ENCODE data around the gene ZRANB1. TPM values are rescaled to one million over a fixed set of nuclear protein-coding genes. Genes with fewer than 3 reads are reported as not detected.
A peak's percentile ranks its signal among the peaks of the same experiment; 100 is the strongest.

Gene ZRANB1
- total RNA-seq, 2 donors from 2014 or later, result 17.9 to 28.7 TPM

GRCh38 chr10:124953421-124953820, 11.5 kb downstream of the ZRANB1 start:
- no peaks in the 10 kb centered on the region for H3K4me1 ChIP-seq (replicated peaks)
- no peaks in the 10 kb centered on the region for H3K27me3 ChIP-seq (replicated peaks; ENCODE audit: insufficient read depth)
- no peak for TF ChIP-seq CTCF (IDR thresholded peaks at IDR 0.05)
- peak; percentile 37 for TF ChIP-seq POLR2AphosphoS5 (IDR thresholded peaks at IDR 0.05)
- no peaks in the 10 kb centered on the region for H3K36me3 ChIP-seq
- H3K4me3 ChIP-seq, result no peak overlapping the region
- no peak for DNase-seq (ENCODE audit: low spot score)
- intact Hi-C loops (cut with DNase I), result no loop called here
- H3K27ac ChIP-seq, result no peak overlapping the region
- WGBS, result 63% methylated on average over 3 of the region's 3 CpGs
- no peaks in the 10 kb centered on the region for H3K9me3 ChIP-seq

- peak; percentile 16 for DNase-seq (ENCODE audit: low spot score)
- 33% methylated on average over 7 of the region's 7 CpGs for WGBS
- Histone ChIP-seq H3K4me3 (no peak overlapping the region), H3K27ac (no peak overlapping the region), H3K4me1 (replicated peaks) (no peaks in the 10 kb centered on the region), H3K27me3 (replicated peaks; ENCODE audit: insufficient read depth) (no peaks in the 10 kb centered on the region), H3K9me3 (no peaks in the 10 kb centered on the region), H3K36me3 (no peaks in the 10 kb centered on the region)
- TF ChIP-seq POLR2AphosphoS5 (IDR thresholded peaks at IDR 0.05) (peak; percentile 62), POLR2A (IDR thresholded peaks at IDR 0.05) (no peak)
- intact Hi-C loops (cut with DNase I), result no loop called here
Observed at GRCh38 chr10:124955243-124955642, 13.3 kb downstream of the ZRANB1 start.

- no peak overlapping the region for H3K4me3 ChIP-seq
- no peaks in the 10 kb centered on the region for H3K4me1 ChIP-seq (replicated peaks)
- no peak for DNase-seq (ENCODE audit: low spot score)
- no peaks in the 10 kb centered on the region for H3K36me3 ChIP-seq
- WGBS, result 57% methylated on average over 10 of the region's 10 CpGs
- H3K27ac ChIP-seq, result no peak overlapping the region
- TF ChIP-seq POLR2A (IDR thresholded peaks at IDR 0.05) (no peak), CTCF (IDR thresholded peaks at IDR 0.05) (no peak), POLR2AphosphoS5 (IDR thresholded peaks at IDR 0.05) (no peak)
- intact Hi-C loops (cut with DNase I), result no loop called here
- H3K27me3 ChIP-seq (replicated peaks; ENCODE audit: insufficient read depth), result no peaks in the 10 kb centered on the region
- no peaks in the 10 kb centered on the region for H3K9me3 ChIP-seq
Observed at GRCh38 chr10:124955868-124956267, 13.9 kb downstream of the ZRANB1 start.

GRCh38 chr10:124956764-124957163, 14.8 kb downstream of the ZRANB1 start:
- Histone ChIP-seq H3K27ac (no peak overlapping the region), H3K36me3 (no peaks in the 10 kb centered on the region), H3K4me3 (no peak overlapping the region), H3K27me3 (replicated peaks; ENCODE audit: insufficient read depth) (no peaks in the 10 kb centered on the region), H3K4me1 (replicated peaks) (no peaks in the 10 kb centered on the region), H3K9me3 (no peaks in the 10 kb centered on the region)
- intact Hi-C loops (cut with DNase I), result no loop called here
- no peak for DNase-seq (ENCODE audit: low spot score)
- no peak for TF ChIP-seq CTCF (IDR thresholded peaks at IDR 0.05)
- TF ChIP-seq POLR2AphosphoS5 (IDR thresholded peaks at IDR 0.05), result no peak
- no peak for TF ChIP-seq POLR2A (IDR thresholded peaks at IDR 0.05)
- WGBS, result 78% methylated on average over 1 of the region's 1 CpG

GRCh38 chr10:124957404-124957947, 15.6 kb downstream of the ZRANB1 start:
- Histone ChIP-seq H3K4me3 (no peak overlapping the region), H3K9me3 (no peaks in the 10 kb centered on the region), H3K4me1 (replicated peaks) (no peaks in the 10 kb centered on the region), H3K27me3 (replicated peaks; ENCODE audit: insufficient read depth) (no peaks in the 10 kb centered on the region), H3K36me3 (no peaks in the 10 kb centered on the region), H3K27ac (no peak overlapping the region)
- intact Hi-C loops (cut with DNase I), result no loop called here
- 92% methylated on average over 7 of the region's 7 CpGs for WGBS
- TF ChIP-seq CTCF (IDR thresholded peaks at IDR 0.05) (no peak), POLR2A (IDR thresholded peaks at IDR 0.05) (no peak), POLR2AphosphoS5 (IDR thresholded peaks at IDR 0.05) (no peak)
- DNase-seq (ENCODE audit: low spot score), result no peak

All from prostate gland (tissue), 2 donors.